GM19193 (cell line): ENCODE data around the gene LOXHD1.

ENCODE experiments used
- POLR2A ChIP-seq: IDR thresholded peaks from 4 replicates; pipeline ENCODE4 v1.6.1; 2011; ENCODE audit not compliant: insufficient read depth, insufficient read length; ENCODE audit errors: extremely low read depth

The LOXHD1 gene

DNA sequence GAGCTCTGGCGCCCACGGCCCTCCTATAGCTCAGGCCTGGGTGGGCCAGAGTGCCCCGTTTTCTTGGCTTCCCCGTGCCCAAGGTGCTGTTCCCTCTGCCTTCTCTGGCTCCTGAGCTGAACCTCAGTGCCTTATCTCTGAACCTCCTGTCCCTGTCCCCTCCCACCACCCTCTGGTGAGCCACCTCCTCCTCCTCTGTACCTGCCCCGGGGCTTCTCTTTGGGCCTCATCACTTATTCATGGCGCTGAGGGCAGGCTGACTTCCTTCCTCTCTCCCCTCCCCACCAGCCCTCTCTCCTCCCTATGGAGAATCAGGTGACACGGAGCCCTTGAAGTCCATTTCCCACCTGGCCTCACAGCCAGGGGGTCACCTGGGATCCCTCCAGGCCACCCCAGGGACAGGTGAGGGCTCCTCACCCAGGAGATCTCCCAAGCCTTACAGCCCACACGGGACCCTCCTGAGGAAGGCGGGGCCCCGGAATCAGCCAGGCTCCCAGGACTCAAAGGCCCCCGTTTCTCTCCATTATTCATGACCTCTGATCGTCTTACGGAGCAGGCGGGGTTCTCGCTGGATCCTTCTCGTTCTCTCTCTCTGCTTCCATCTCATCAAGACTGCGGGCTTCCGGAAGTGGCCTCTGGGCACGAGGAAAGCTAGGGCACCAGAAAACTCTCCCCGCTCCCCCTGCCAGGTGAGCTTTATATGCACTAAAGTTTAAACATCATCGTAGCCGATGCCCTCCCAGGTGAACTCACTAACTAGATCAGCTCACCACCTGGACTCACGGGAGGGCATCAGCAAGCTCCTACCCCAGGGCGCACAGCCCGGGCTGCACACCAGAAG, at the start of gene LOXHD1:
Gene LOXHD1 (minus strand): TSS at position 106 of the 841 bp plus-strand sequence. CDS start 187 bp downstream, outside the sequence.
- no peak for TF ChIP-seq POLR2A

DNA sequence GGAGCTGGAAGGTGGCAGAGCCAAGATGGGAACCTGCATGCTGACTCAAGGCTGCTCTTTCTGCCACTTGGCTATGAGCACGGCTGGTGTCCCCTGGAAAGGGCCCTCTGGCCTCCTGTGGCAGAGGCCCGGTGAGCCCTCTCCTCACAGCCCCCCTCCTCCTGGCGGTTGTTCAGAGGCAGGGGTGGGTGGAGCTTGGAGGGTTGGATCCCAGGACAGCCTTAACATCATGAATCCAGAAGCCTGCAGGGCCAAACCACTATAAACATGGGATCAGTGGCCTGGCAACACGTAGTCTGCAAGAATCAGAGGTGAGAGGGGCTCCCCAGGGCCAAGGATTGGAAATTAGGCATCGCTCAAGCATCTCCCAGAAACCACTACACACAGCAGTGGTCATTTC, 48.5 kb upstream of the LOXHD1 start:
- TF ChIP-seq POLR2A: no peak

GRCh38 chr18:46704816-46705215, 47.8 kb upstream of the LOXHD1 start:
- no peak for TF ChIP-seq POLR2A

- TF ChIP-seq POLR2A: no peak
Observed at GRCh38 chr18:46704189-46704588, 47.2 kb upstream of the LOXHD1 start.

DNA sequence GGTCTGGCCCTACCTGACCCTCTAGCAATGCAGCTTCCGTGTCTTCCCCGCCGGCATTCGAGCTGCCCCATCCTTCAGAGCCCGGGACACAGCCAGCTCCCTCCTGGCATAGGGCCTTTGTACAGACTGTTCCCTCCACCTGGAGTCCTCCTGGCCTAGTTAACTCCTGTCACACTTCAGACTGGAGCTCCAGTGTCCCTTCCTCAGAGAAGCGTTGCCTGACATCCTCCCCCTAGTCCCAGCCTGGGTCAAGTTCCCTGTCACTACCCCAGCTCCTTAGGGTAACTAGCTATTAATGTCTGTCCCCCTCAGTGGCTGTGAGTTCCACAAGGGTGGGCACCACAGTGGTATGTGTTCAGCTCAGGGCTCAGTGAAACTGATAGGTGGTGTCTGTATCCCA, 45.5 kb upstream of the LOXHD1 start:
- TF ChIP-seq POLR2A: no peak

GRCh38 chr18:46700066-46700824, 43.2 kb upstream of the LOXHD1 start:
- no peak for TF ChIP-seq POLR2A

- no peak for TF ChIP-seq POLR2A
Observed at GRCh38 chr18:46696702-46697101, 39.7 kb upstream of the LOXHD1 start.

GRCh38 chr18:46696268-46696667, 39.2 kb upstream of the LOXHD1 start:
- no peak for TF ChIP-seq POLR2A

GRCh38 chr18:46693996-46694395, 37.0 kb upstream of the LOXHD1 start:
- no peak for TF ChIP-seq POLR2A

GRCh38 chr18:46688853-46689525, 32.0 kb upstream of the LOXHD1 start:
- TF ChIP-seq POLR2A: no peak

- no peak for TF ChIP-seq POLR2A
Observed at GRCh38 chr18:46686186-46686585, 29.2 kb upstream of the LOXHD1 start.

- TF ChIP-seq POLR2A: no peak
Observed at GRCh38 chr18:46683252-46683651, 26.2 kb upstream of the LOXHD1 start.

DNA sequence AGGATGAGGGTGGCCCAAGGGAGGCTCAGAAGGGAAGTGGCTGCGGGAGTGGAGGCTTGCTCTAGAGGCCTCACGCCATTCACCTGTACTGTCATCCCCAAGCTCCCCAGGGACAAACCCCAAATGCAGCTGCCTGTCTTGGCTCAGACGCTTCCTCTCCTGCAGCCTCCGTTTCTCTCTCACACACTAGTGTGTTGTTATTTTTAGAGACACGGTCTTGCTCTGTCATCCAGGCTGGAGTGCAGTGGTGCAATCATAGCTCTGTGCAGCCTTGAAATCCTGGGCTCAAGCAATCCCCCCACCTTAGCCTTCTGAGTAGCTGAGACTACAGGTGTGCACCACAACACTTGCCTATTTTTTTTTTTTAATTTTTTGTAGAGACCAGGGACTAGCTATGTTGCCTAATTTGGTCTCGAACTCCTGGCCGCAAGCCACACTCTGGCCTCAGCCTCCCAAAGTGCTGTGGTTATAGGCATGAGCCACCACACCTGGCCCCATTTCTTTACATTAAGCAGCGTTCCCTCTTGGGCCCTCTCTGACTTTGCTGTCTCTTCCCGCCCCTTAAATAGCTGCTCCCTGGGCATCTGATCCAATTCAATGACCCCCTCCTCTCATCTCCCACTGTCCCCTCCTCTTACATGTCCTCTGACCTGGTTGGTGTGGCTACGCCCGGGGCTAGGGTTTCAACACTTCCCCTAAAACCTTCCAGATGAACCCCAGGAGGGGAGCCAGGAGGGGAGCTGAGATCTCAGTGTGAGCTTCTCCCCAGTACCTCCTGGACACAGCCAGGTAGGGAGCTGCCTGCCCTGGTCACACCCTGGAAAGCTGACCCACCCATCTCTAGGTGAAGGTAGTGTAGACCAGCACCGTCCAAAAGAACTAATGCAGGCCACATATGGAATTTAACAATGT, 24.0 kb upstream of the LOXHD1 start:
- no peak for TF ChIP-seq POLR2A

DNA sequence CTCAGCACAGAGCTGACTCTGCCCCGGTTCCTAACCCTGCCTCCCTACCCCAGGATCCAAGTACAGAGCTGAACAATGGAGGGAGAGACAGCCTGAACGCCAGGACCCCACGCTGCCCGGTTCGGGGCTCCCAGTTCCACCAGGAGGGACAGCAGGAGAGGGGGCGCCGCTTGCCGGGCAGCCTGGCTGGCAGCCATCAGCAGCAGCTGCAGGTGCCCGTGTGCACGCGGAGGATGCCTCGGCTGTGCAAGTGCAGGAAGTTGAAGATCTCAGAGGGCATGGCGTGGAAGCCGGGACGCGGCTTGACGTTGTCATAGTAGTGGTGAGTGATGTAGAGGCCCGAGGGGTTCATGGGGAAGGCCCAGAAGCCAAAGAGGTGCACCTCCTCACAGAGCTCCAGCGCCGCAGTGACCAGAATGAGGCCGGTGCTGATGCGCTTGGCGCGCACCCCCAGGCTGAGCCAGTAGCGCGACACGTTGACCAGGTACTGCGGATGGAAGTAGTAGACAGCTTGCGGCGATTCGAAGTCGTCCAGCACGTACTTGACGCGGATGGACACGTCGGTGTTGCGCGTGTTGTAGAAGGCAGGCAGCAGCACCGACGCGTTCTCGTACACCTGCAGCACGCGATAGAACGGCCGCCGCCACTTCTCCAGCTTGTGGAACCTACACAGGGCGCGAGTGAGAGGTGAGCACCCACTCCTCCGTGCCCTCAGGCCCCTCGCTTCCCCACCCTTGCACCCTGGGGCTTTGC, 23.0 kb upstream of the LOXHD1 start:
- TF ChIP-seq POLR2A: no peak
